ENCODE results near the gene RNF112.

GRCh38 chr17:19418251-19418992, 7.4 kb downstream of the RNF112 start:
- TF ChIP-seq EZH2 (IDR thresholded peaks at IDR 0.05; ENCODE audit: insufficient read depth, poor library complexity, severe bottlenecking): no peak
- TF ChIP-seq EZH2phosphoT487 (IDR thresholded peaks at IDR 0.05; ENCODE audit: insufficient read depth, low read depth): no peak

Data from GM23248 (cell line).